ENCODE data around the gene ERBB2.

DNA sequence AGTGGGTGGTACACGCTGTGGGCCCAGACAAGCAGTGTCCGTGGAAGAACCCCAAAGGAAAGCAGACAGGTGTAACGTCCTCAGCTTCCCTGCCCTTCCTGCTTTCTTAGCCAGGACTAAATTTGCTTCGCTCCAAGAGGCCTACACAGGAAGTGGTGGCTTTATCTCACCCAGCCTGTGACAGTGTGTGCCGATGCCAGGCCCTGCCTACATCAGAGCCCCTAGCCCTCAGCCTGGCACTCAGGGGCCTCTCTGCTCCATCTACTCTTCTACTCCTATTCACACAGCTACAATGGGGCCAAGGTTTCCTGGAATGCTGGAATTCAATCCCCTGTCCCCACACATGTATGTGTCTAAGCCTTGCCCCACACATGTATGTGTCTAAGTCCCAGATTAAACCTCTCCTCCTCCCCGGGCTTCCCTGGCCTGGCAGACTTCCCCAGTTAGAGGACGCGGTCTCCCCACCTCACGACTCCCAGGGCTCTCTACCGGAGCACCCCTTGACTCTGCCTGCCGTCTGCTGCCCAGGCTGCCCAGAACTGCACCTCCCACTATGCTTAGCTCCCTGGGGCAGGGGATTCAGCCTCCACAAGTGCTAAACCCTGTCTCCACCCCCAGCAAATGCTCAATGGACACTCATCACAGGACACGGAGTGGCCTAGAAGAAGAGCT lies 20.2 kb upstream of the ERBB2 start:
- TF ChIP-seq, protein P1, sequence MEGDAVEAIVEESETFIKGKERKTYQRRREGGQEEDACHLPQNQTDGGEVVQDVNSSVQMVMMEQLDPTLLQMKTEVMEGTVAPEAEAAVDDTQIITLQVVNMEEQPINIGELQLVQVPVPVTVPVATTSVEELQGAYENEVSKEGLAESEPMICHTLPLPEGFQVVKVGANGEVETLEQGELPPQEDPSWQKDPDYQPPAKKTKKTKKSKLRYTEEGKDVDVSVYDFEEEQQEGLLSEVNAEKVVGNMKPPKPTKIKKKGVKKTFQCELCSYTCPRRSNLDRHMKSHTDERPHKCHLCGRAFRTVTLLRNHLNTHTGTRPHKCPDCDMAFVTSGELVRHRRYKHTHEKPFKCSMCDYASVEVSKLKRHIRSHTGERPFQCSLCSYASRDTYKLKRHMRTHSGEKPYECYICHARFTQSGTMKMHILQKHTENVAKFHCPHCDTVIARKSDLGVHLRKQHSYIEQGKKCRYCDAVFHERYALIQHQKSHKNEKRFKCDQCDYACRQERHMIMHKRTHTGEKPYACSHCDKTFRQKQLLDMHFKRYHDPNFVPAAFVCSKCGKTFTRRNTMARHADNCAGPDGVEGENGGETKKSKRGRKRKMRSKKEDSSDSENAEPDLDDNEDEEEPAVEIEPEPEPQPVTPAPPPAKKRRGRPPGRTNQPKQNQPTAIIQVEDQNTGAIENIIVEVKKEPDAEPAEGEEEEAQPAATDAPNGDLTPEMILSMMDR (IDR thresholded peaks at IDR 0.05), result no peak
- TF ChIP-seq POLR2A (IDR thresholded peaks at IDR 0.05), result no peak
